ENCODE results near the gene SNRNP40. TPM values are rescaled to one million over a fixed set of nuclear protein-coding genes. Genes with fewer than 3 reads are reported as not detected.

The SNRNP40 gene
- total and polyA plus RNA-seq, 2 donors (not counting 1 experiment from before 2014, with no cell fraction given): 31.7 to 65.6 TPM

GRCh38 chr1:31326461-31326860 is 29.9 kb upstream of the SNRNP40 start:
- POLR2A ChIA-PET: no interaction called here
- Mint-ChIP-seq H3K4me1 (no peaks in the 10 kb centered on the region), H3K27me3 (no peaks in the 10 kb centered on the region), H3K4me3 (no peak overlapping the region), H3K9me3 (ENCODE audit: insufficient read depth) (no peaks in the 10 kb centered on the region), H3K27ac (no peak overlapping the region)
- H4K20me1 ChIP-seq (ENCODE audit: control insufficient read depth, insufficient read depth, low read length, poor library complexity, severe bottlenecking): no peaks in the 10 kb centered on the region
- H2AFZ ChIP-seq (ENCODE audit: insufficient read depth, low read depth, low read length, poor library complexity, severe bottlenecking): no peak overlapping the region
- H3K4me3 ChIP-seq (ENCODE audit: control extremely low read depth in 1 of 5, extremely low read depth in 1 of 5, insufficient read depth in 1 of 5, low read depth in 2 of 5, low read length in 4 of 5): no peak overlapping the region
- no peak overlapping the region for H3K27ac ChIP-seq (ENCODE audit: low read length in 2 of 2)
- H3K36me3 ChIP-seq (replicated peaks in 1 of 2; ENCODE audit: control extremely low read depth in 1 of 2, control insufficient read depth in 1 of 2, extremely low read depth in 1 of 2, insufficient read depth in 2 of 2, low read length in 1 of 2): peaks cover 0 to 21% of the 10 kb centered on the region in 2 experiments
- no peak for ATAC-seq (ENCODE audit: low read depth)
- CTCF ChIA-PET: interaction anchor here (0.6 kb wide), 1 partner anchor 1451 kb away, joined by 3 read pairs; no protein-coding TSS in a partner anchor
- no peaks in the 10 kb centered on the region for H3K79me2 ChIP-seq (ENCODE audit: control insufficient read depth, insufficient read depth, low read length)
- H3K9ac ChIP-seq (ENCODE audit: low read length): no peak overlapping the region
- TF ChIP-seq EZH2 (IDR thresholded peaks at IDR 0.05; ENCODE audit: borderline replicate concordance, insufficient read depth, low read depth, low read length, poor library complexity, severe bottlenecking) (no peak), CTCF (IDR thresholded peaks at IDR 0.05) (no peak)
- no peaks in the 10 kb centered on the region for H3K4me1 ChIP-seq (ENCODE audit: control insufficient read depth in 2 of 2, insufficient read depth in 2 of 2, low read length in 2 of 2)
- no peak for DNase-seq
- no CpG with 5 or more reads among the region's 1 CpG for WGBS (ENCODE audit: insufficient coverage)
- no peaks in the 10 kb centered on the region for H3K27me3 ChIP-seq (replicated peaks in 1 of 4; ENCODE audit: control extremely low read depth in 1 of 4, control insufficient read depth in 3 of 4, insufficient read depth in 4 of 4, low read length in 3 of 4)
- no peak overlapping the region for H3K4me2 ChIP-seq (replicated peaks; ENCODE audit: low read depth, low read length, poor library complexity, severe bottlenecking)
- intact Hi-C loops (cut with micrococcal nuclease): no loop called here
- H3K9me3 ChIP-seq (ENCODE audit: control extremely low read depth in 1 of 3, control insufficient read depth in 2 of 3, insufficient read depth in 1 of 3, low read length in 2 of 3): no peaks in the 10 kb centered on the region

- POLR2A ChIA-PET: no interaction called here
- Histone ChIP-seq H3K4me1 (ENCODE audit: control insufficient read depth in 2 of 2, insufficient read depth in 2 of 2, low read length in 2 of 2) (no peaks in the 10 kb centered on the region), H3K9ac (ENCODE audit: low read length) (no peak overlapping the region)
Observed at GRCh38 chr1:31324992-31325391, 28.4 kb upstream of the SNRNP40 start.

More at GRCh38 chr1:31324992-31325391, 28.4 kb upstream of the SNRNP40 start:
- Mint-ChIP-seq H3K4me3 (no peak overlapping the region), H3K27ac (no peak overlapping the region), H3K27me3 (no peaks in the 10 kb centered on the region), H3K9me3 (ENCODE audit: insufficient read depth) (no peaks in the 10 kb centered on the region), H3K4me1 (no peaks in the 10 kb centered on the region)
- no peak overlapping the region for H3K4me3 ChIP-seq (ENCODE audit: control extremely low read depth in 1 of 5, extremely low read depth in 1 of 5, insufficient read depth in 1 of 5, low read depth in 2 of 5, low read length in 4 of 5)
- no peaks in the 10 kb centered on the region for H3K79me2 ChIP-seq (ENCODE audit: control insufficient read depth, insufficient read depth, low read length)
- no peak overlapping the region for H2AFZ ChIP-seq (ENCODE audit: insufficient read depth, low read depth, low read length, poor library complexity, severe bottlenecking)
- CTCF ChIA-PET: no interaction called here
- no peak overlapping the region for H3K4me2 ChIP-seq (replicated peaks; ENCODE audit: low read depth, low read length, poor library complexity, severe bottlenecking)
- H3K36me3 ChIP-seq (replicated peaks in 1 of 2; ENCODE audit: control extremely low read depth in 1 of 2, control insufficient read depth in 1 of 2, extremely low read depth in 1 of 2, insufficient read depth in 2 of 2, low read length in 1 of 2): peaks cover 2 to 29% of the 10 kb centered on the region in 2 experiments
- 97% methylated on average over 3 of the region's 3 CpGs for WGBS (ENCODE audit: insufficient coverage)
- TF ChIP-seq CTCF (IDR thresholded peaks at IDR 0.05) (no peak), EZH2 (IDR thresholded peaks at IDR 0.05; ENCODE audit: borderline replicate concordance, insufficient read depth, low read depth, low read length, poor library complexity, severe bottlenecking) (no peak)
- no peaks in the 10 kb centered on the region for H3K27me3 ChIP-seq (replicated peaks in 1 of 4; ENCODE audit: control extremely low read depth in 1 of 4, control insufficient read depth in 3 of 4, insufficient read depth in 4 of 4, low read length in 3 of 4)
- no peaks in the 10 kb centered on the region for H4K20me1 ChIP-seq (ENCODE audit: control insufficient read depth, insufficient read depth, low read length, poor library complexity, severe bottlenecking)
- H3K9me3 ChIP-seq (ENCODE audit: control extremely low read depth in 1 of 3, control insufficient read depth in 2 of 3, insufficient read depth in 1 of 3, low read length in 2 of 3): peaks cover 0 to 1% (median 0%) of the 10 kb centered on the region in 3 donors
- DNase-seq (no peak), ATAC-seq (ENCODE audit: low read depth) (no peak)
- intact Hi-C loops (cut with micrococcal nuclease): no loop called here
- H3K27ac ChIP-seq (ENCODE audit: low read length in 2 of 2): no peak overlapping the region

Data from B cell (primary cell).